Coronary artery (tissue), 2 donors: ENCODE data around the gene BCCIP.

Experiments
- DNase-seq: peaks from one replicate; pipeline ENCODE4 v3.0.0-alpha.2; 2017; ENCODE audit warnings: low spot score
- H3K27ac ChIP-seq, 2 donors: fragments of 200-600 bp; sonication (generic); one replicate each; pipeline ENCODE4 v1.5.1; 2016 to 2019
- H3K4me3 ChIP-seq: fragments of 200-600 bp; sonication (generic); 2 replicates; pipeline ENCODE4 v1.5.1; 2016; ENCODE audit warnings: mild to moderate bottlenecking, moderate library complexity
- CTCF ChIP-seq: fragments of 200-600 bp; sonication (generic); IDR thresholded peaks from one replicate; pipeline ENCODE4 v1.5.1; 2019; ENCODE audit warnings: antibody characterized with exemption

Gene BCCIP

DNA sequence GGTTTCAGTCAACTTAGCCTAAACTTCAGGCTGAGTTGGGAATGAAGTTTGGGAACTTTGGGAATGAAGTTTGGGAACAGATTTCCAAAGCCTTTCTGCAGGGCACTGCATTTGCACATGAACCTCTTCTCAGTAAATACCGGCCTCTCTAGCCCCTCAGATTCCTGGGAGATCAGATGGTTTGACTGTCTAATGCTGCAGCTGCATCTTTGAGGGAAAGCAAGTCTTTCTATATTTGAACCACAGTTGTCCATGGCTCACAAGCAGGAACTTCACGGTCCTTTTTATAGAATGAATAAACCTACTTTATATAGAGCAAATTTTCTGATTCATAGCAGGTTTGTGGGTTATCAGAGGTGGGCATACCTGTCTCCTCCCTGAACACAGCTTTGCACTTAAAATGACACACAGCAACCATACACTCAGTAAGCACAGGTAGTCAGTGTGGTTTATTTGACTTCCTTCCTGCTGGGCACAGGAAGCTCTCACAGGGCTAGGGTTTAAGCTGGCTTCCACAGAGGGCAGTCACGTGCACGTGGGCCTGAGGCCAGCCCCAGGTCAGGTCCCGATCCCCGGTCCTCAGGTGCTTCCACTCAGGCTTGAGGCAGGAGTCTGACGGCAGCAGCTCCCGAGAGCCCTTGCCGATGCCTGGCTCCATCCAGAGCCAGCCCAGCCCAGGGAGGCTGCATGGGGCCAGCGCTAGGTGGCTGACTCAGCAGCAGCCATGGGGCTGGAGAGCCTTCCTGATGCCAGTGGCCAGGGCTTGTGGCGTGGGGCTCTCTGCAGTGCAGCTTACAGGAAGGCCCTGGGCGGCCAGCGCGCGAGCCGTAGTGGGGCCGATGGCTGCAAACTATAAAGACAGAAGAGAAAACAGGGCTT lies 35.0 kb upstream of the BCCIP start:
- H3K4me3 ChIP-seq = no peak overlapping the region
- DNase-seq = peak; percentile 59
- no peak for TF ChIP-seq CTCF
- no peak overlapping the region for H3K27ac ChIP-seq

- no peak overlapping the region for H3K4me3 ChIP-seq
- TF ChIP-seq CTCF = no peak
- no peak overlapping the region for H3K27ac ChIP-seq
- DNase-seq = peak; percentile 68
Measured at GRCh38 chr10:125792342-125793300, 30.7 kb upstream of the BCCIP start.

DNA sequence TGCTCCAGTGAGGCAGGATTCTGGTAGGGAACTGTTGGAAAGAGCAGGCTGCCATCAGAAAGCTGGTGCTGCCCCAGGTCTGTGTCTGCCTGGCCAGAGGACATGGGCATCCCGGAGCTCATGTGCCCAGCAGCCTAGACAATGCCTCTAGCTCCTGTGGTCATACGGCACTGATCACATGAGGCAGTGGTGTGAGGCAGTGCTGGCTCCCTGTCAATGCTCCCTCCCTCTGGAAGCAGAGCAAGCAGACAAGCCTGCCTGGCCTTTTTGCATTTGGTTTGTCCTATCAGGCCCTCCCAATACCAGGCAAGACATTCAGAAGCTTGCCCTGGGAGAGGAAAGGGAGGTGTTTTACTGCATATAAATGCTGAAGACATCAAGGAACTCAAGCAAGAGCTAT lies 28.2 kb upstream of the BCCIP start:
- no peak overlapping the region for H3K27ac ChIP-seq
- TF ChIP-seq CTCF = no peak
- no peak overlapping the region for H3K4me3 ChIP-seq
- DNase-seq = no peak

GRCh38 chr10:125795637-125796190 lies 27.6 kb upstream of the BCCIP start:
- H3K27ac ChIP-seq = no peak overlapping the region
- no peak overlapping the region for H3K4me3 ChIP-seq
- DNase-seq = no peak
- TF ChIP-seq CTCF = no peak

- H3K27ac ChIP-seq = no peak overlapping the region
- no peak for DNase-seq
- no peak overlapping the region for H3K4me3 ChIP-seq
- no peak for TF ChIP-seq CTCF
Measured at GRCh38 chr10:125797424-125797823, 25.9 kb upstream of the BCCIP start.

DNA sequence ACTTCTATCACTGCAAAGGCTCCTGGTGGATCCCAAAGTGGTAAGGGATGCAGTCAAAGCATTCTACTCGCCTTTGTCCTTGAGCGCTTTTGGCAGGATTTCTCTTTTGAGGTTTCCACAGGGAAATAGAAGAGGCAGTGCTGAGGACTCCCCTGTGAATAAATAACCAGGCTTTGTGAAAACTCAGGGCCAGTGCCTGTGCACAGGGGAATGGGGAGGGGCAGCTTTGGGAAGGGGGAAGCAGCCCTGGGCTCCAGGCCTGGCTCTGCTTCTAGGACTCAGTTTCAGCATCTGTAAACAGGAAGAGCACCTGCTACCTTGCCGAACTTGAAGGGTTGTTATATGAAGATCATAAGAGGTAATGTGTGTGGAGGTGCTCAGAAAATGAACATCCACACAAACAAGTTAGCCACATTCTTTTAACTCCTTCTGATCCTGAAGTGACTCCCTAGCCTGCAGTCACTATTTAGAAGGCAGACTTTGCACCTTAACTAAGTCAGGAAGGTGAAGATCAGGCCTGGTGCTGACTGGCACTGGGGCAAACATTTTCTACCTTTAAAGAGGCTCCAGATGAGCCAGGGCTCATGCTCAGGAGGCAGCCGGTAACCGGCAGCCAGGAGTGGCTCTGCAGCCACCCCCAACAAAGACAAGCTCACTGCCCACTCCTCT lies 25.2 kb upstream of the BCCIP start:
- no peak overlapping the region for H3K27ac ChIP-seq
- no peak for DNase-seq
- no peak overlapping the region for H3K4me3 ChIP-seq
- no peak for TF ChIP-seq CTCF
